Endodermal cell (in vitro differentiated cells): ENCODE results near the gene ATP8B1. TPM values are rescaled to one million over a fixed set of nuclear protein-coding genes. Genes with fewer than 3 reads are reported as not detected.

Experiments
- DNase-seq: peaks from one replicate; pipeline ENCODE4 v3.0.0-alpha.2; 2017
- H3K27ac ChIP-seq: 2 replicates; pipeline ENCODE4 v1.5.1; 2013; ENCODE audit warnings: mild to moderate bottlenecking, low read depth, low read length, moderate library complexity
- H3K27me3 ChIP-seq: 2 replicates; pipeline ENCODE4 v1.6.1; 2013; ENCODE audit warnings: mild to moderate bottlenecking, low read length, moderate library complexity; ENCODE audit not compliant: insufficient read depth, control insufficient read depth, poor library complexity, severe bottlenecking
- H3K36me3 ChIP-seq: 2 replicates; pipeline ENCODE4 v1.7.0; 2013; ENCODE audit warnings: mild to moderate bottlenecking, low read length, moderate library complexity; ENCODE audit not compliant: control insufficient read depth, insufficient read depth
- H3K4me1 ChIP-seq: one replicate; pipeline ENCODE4 v1.7.0; 2013; ENCODE audit warnings: low read length; ENCODE audit not compliant: control insufficient read depth, insufficient read depth
- H3K4me3 ChIP-seq: 2 replicates; pipeline ENCODE4 v1.5.1; 2013; ENCODE audit warnings: mild to moderate bottlenecking, low read length, moderate library complexity
- H3K9ac ChIP-seq: 2 replicates; pipeline ENCODE4 v1.6.1; 2013; ENCODE audit warnings: mild to moderate bottlenecking, low read length, moderate library complexity; ENCODE audit not compliant: poor library complexity, severe bottlenecking; ENCODE audit errors: extremely low read depth
- H3K9me3 ChIP-seq: 2 replicates; pipeline ENCODE4 v1.6.1; 2013; ENCODE audit warnings: mild to moderate bottlenecking, low read length, moderate library complexity; ENCODE audit not compliant: control insufficient read depth
- H3K27ac Mint-ChIP-seq: 2 replicates; pipeline ENCODE4 v1.8.0; 2020; ENCODE audit warnings: mixed read lengths
- H3K27me3 Mint-ChIP-seq: 2 replicates; pipeline ENCODE4 v1.8.0; 2021; ENCODE audit warnings: mild to moderate bottlenecking, mixed read lengths; ENCODE audit not compliant: insufficient read depth
- H3K36me3 Mint-ChIP-seq: 2 replicates; pipeline ENCODE4 v1.8.0; 2020; ENCODE audit warnings: low read depth, mixed read lengths
- H3K4me1 Mint-ChIP-seq: 2 replicates; pipeline ENCODE4 v1.8.0; 2020; ENCODE audit warnings: mixed read lengths
- H3K4me3 Mint-ChIP-seq: 2 replicates; pipeline ENCODE4 v1.8.0; 2020; ENCODE audit warnings: mild to moderate bottlenecking, moderate library complexity, mixed read lengths
- H3K9me3 Mint-ChIP-seq: 2 replicates; pipeline ENCODE4 v1.8.0; 2020; ENCODE audit warnings: mild to moderate bottlenecking, mixed read lengths
- WGBS, 2 experiments: methylation state at CpG; one replicate each; pipeline versions ENCODE4 v1.1.5 to v1.1.7; 2013; ENCODE audit warnings: missing lambda C conversion rate in 2 of 2, mixed read lengths in 1 of 2; ENCODE audit not compliant: insufficient coverage in 1 of 2, insufficient read length in 1 of 2; 5-methylcytosine and 5-hydroxymethylcytosine counted together
- total RNA-seq, 2 donors: library from RNA; stranded (reverse); fragmentation: NEBNext Ultra II Directional in 1 of 2; extraction: Animal tissue kit (Norgen Biotek cat#: 25700) in 1 of 2; gene quantifications; 2 replicates in 1 of 2; 3 replicates in 1 of 2; pipeline ENCODE4 v1.2.1, GENCODE V29; 2021
- TF ChIP-seq, protein P1 (sequence below): fragments of 200-600 bp; sonication (generic); conservative IDR thresholded peaks from 2 replicates; pipeline ENCODE4 v1.5.0; 2021; ENCODE audit warnings: antibody characterized with exemption, mild to moderate bottlenecking

Gene ATP8B1
- total RNA-seq, 2 donors from 2014 or later = 1.7 to 13.5 TPM

DNA sequence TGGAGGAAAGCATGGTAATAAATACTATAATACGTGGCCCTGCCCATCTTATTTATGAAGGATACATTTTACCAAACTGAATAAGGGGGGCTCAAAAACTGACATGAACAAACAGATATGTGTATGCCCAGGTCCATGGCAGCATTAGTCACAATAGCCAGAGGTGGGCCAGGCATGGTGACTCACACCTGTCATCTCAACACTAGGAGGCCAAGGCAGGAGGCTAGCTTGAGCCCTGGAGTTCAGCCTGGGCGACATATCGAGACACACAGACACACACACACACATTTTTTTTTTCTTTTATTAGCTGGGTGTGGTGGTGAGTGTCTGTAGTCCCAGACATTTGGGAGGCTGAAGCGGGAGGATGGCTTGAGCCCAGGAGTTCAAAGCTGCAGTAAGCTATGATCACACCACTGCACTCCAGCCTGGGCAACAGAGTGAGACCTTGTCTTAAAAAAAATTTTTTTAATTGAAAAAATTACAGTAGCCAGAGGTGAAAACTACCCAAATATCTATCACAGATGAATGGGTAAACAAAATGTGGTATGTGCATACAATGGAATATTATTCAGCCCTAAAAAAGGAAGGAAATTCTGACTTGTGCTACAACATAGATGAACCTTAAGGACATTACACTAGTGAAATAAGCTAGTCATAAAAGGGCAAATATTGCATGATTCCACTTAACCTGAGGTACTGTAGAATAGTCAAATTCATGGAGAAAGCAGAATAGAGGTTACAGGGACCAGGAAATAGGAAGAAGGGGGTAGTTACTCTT is 8.0 kb downstream of the ATP8B1 start:
- Mint-ChIP-seq H3K9me3 (peaks cover 3% of the 10 kb centered on the region), H3K4me3 (no peak overlapping the region), H3K27ac (no peak overlapping the region), H3K36me3 (peaks cover 13% of the 10 kb centered on the region), H3K4me1 (peaks cover 32% of the 10 kb centered on the region), H3K27me3 (no peaks in the 10 kb centered on the region)
- Histone ChIP-seq H3K36me3 (no peaks in the 10 kb centered on the region), H3K9ac (no peak overlapping the region), H3K4me1 (peaks cover 3% of the 10 kb centered on the region), H3K4me3 (no peak overlapping the region), H3K27me3 (peaks cover 4% of the 10 kb centered on the region), H3K9me3 (peaks cover 4% of the 10 kb centered on the region), H3K27ac (no peak overlapping the region)
- TF ChIP-seq, protein P1, sequence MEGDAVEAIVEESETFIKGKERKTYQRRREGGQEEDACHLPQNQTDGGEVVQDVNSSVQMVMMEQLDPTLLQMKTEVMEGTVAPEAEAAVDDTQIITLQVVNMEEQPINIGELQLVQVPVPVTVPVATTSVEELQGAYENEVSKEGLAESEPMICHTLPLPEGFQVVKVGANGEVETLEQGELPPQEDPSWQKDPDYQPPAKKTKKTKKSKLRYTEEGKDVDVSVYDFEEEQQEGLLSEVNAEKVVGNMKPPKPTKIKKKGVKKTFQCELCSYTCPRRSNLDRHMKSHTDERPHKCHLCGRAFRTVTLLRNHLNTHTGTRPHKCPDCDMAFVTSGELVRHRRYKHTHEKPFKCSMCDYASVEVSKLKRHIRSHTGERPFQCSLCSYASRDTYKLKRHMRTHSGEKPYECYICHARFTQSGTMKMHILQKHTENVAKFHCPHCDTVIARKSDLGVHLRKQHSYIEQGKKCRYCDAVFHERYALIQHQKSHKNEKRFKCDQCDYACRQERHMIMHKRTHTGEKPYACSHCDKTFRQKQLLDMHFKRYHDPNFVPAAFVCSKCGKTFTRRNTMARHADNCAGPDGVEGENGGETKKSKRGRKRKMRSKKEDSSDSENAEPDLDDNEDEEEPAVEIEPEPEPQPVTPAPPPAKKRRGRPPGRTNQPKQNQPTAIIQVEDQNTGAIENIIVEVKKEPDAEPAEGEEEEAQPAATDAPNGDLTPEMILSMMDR = no peak
- peak; percentile 22 for DNase-seq
- WGBS, 2 experiments = 87 to 97% methylated on average over 2 to 3 of the region's 4 CpGs

DNA sequence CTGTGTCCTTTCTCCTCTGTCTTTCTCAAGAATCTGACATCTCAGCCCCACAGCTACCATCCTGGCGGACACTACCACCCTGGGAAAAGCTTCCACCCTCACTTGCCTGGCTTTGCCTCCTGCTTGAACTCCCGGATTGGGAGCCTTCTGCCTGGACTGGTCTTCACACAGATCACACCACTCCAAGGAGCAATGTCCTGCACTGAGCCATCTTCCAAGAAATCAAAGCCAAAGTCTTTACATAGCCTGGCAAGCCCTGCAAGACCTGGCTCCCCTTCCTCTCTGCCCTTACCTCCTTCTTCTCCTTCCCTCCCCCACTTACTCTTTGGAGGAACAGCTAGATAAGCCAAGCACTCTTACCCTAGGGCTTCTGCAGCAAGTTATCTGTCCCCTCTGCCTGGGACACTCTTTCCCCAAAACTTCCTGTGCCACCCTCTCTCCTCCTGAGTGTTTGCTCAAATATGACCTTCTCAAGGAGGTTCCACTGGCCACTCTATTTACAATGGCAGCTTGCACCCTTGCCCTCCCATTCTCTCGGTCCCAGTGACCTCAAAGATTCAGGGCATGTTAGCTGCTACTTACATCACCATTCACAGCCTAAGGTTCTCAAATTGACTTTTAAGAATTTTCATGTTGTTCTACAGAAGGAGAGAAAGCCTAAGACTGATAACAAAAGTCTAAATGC is 9.7 kb downstream of the ATP8B1 start:
- no peak overlapping the region for H3K27ac Mint-ChIP-seq

GRCh38 chr18:57792631-57793301 is 10.3 kb downstream of the ATP8B1 start:
- TF ChIP-seq, protein P1 = no peak
- Histone ChIP-seq H3K4me1 (peaks cover 3% of the 10 kb centered on the region), H3K9me3 (peaks cover 4% of the 10 kb centered on the region), H3K36me3 (no peaks in the 10 kb centered on the region), H3K4me3 (no peak overlapping the region), H3K9ac (no peak overlapping the region), H3K27me3 (no peaks in the 10 kb centered on the region), H3K27ac (no peak overlapping the region)
- Mint-ChIP-seq H3K4me3 (no peak overlapping the region), H3K36me3 (peaks cover 15% of the 10 kb centered on the region), H3K27ac (no peak overlapping the region), H3K27me3 (no peaks in the 10 kb centered on the region), H3K9me3 (peaks cover 3% of the 10 kb centered on the region), H3K4me1 (peaks cover 29% of the 10 kb centered on the region)
- peak; percentile 43 for DNase-seq
- WGBS, 2 experiments = 87 to 89% methylated on average over 7 to 8 of the region's 9 CpGs

More for the DNA sequence above, 9.7 kb downstream of the ATP8B1 start:
- Mint-ChIP-seq H3K27me3 (no peaks in the 10 kb centered on the region), H3K36me3 (peaks cover 13% of the 10 kb centered on the region), H3K9me3 (peaks cover 3% of the 10 kb centered on the region), H3K4me3 (no peak overlapping the region), H3K4me1 (peaks cover 32% of the 10 kb centered on the region)
- no peaks in the 10 kb centered on the region for H3K36me3 ChIP-seq
- H3K9me3 ChIP-seq = peaks cover 4% of the 10 kb centered on the region
- peaks cover 3% of the 10 kb centered on the region for H3K4me1 ChIP-seq
- no peak overlapping the region for H3K9ac ChIP-seq
- H3K27ac ChIP-seq = no peak overlapping the region
- TF ChIP-seq, protein P1 = no peak
- DNase-seq = peak; percentile 37
- 87 to 100% methylated on average over 1 to 3 of the region's 3 CpGs for WGBS, 2 experiments
- no peaks in the 10 kb centered on the region for H3K27me3 ChIP-seq
- no peak overlapping the region for H3K4me3 ChIP-seq
